B cell (primary cell): ENCODE data around the gene RNF111. TPM values are rescaled to one million over a fixed set of nuclear protein-coding genes. Genes with fewer than 3 reads are reported as not detected.

ENCODE experiments used
- ATAC-seq: fragments of 200-7000 bp; cut with Tn5 transposase; one replicate; pipeline ENCODE4 v1.10.0; 2021; ENCODE audit warnings: low read depth, mild to moderate bottlenecking, moderate number of reproducible peaks, moderate library complexity
- CTCF ChIA-PET: fragments of 350-600 bp; sonication (Branson Sonifier 250); formaldehyde crosslinking; loops from one replicate; lab custom pipeline; 2021; ENCODE audit warnings: antibody characterized with exemption, inconsistent platforms; lab: Charles Lee
- POLR2A ChIA-PET: fragments of 350-600 bp; sonication (Branson Sonifier 250); formaldehyde crosslinking; loops from one replicate; lab custom pipeline; 2021; ENCODE audit warnings: antibody characterized with exemption; lab: Charles Lee
- DNase-seq: peaks from one replicate; pipeline ENCODE4 v3.0.0; 2013
- H2AFZ ChIP-seq: 2 replicates; pipeline ENCODE4 v1.6.1; 2012; ENCODE audit warnings: mild to moderate bottlenecking, low read depth, low read length; ENCODE audit not compliant: insufficient read depth, poor library complexity, severe bottlenecking
- H3K27ac ChIP-seq, 2 donors: 1 replicate in 1 of 2; 2 replicates in 1 of 2; pipeline ENCODE4 v1.5.1; 2012 to 2013; ENCODE audit warnings: low read length in 2 of 2, mild to moderate bottlenecking in 2 of 2, moderate library complexity in 1 of 2
- H3K27me3 ChIP-seq, 4 experiments: fragments of 200-600 bp in 1 of 4; sonication (generic) in 1 of 4; replicated peaks in 1 of 4; 1 replicate in 2 of 4; 2 replicates in 2 of 4; pipeline versions ENCODE4 v1.6.1 to v1.7.0; 2013 to 2016; ENCODE audit warnings: low read length in 3 of 4, mild to moderate bottlenecking in 2 of 4, mixed read lengths in 1 of 4, moderate library complexity in 1 of 4; ENCODE audit not compliant: insufficient read depth in 4 of 4, control insufficient read depth in 3 of 4; ENCODE audit errors: control extremely low read depth in 1 of 4
- H3K36me3 ChIP-seq, 2 experiments: replicated peaks in 1 of 2; 1 replicate in 1 of 2; 2 replicates in 1 of 2; pipeline versions ENCODE4 v1.6.1 to v1.7.1; 2013; ENCODE audit warnings: low read length in 1 of 2; ENCODE audit not compliant: insufficient read depth in 2 of 2, control insufficient read depth in 1 of 2; ENCODE audit errors: control extremely low read depth in 1 of 2, extremely low read depth in 1 of 2
- H3K4me1 ChIP-seq, 2 donors: fragments of 200-600 bp in 1 of 2; sonication (generic) in 1 of 2; 1 replicate in 1 of 2; 2 replicates in 1 of 2; pipeline versions ENCODE4 v1.5.1 to v1.6.1; 2013 to 2017; ENCODE audit warnings: low read length in 2 of 2; ENCODE audit not compliant: control insufficient read depth in 2 of 2, insufficient read depth in 2 of 2
- H3K4me2 ChIP-seq: replicated peaks from 2 replicates; pipeline ENCODE3; 2012; ENCODE audit warnings: mild to moderate bottlenecking, low read depth, low read length; ENCODE audit not compliant: poor library complexity, severe bottlenecking
- H3K4me3 ChIP-seq, 5 experiments: fragments of 200-600 bp in 1 of 5; sonication (generic) in 1 of 5; 1 replicate in 3 of 5; 2 replicates in 2 of 5; pipeline versions ENCODE4 v1.5.1 to v1.7.0; 2011 to 2016; ENCODE audit warnings: low read length in 4 of 5, mild to moderate bottlenecking in 4 of 5, low read depth in 2 of 5, control low read depth in 1 of 5, moderate library complexity in 1 of 5; ENCODE audit not compliant: insufficient read depth in 1 of 5; ENCODE audit errors: control extremely low read depth in 1 of 5, extremely low read depth in 1 of 5
- H3K79me2 ChIP-seq: fragments of 200-600 bp; sonication (generic); one replicate; pipeline ENCODE4 v1.6.0; 2016; ENCODE audit warnings: low read length; ENCODE audit not compliant: control insufficient read depth, insufficient read depth
- H3K9ac ChIP-seq: fragments of 200-600 bp; sonication (generic); 2 replicates; pipeline ENCODE4 v1.6.1; 2017; ENCODE audit warnings: mild to moderate bottlenecking, low read length, moderate library complexity
- H3K9me3 ChIP-seq, 3 donors: one replicate each; pipeline versions ENCODE4 v1.6.1 to v1.7.1; 2013; ENCODE audit warnings: low read length in 2 of 3; ENCODE audit not compliant: control insufficient read depth in 2 of 3, insufficient read depth in 1 of 3; ENCODE audit errors: control extremely low read depth in 1 of 3
- H4K20me1 ChIP-seq: 2 replicates; pipeline ENCODE4 v1.6.0; 2012; ENCODE audit warnings: mild to moderate bottlenecking, low read length; ENCODE audit not compliant: insufficient read depth, control insufficient read depth, poor library complexity, severe bottlenecking
- H3K27ac Mint-ChIP-seq: one replicate; pipeline ENCODE4 v1.8.0; 2021; ENCODE audit warnings: mixed read lengths
- H3K27me3 Mint-ChIP-seq: one replicate; pipeline ENCODE4 v1.8.0; 2021; ENCODE audit warnings: mixed read lengths
- H3K4me1 Mint-ChIP-seq: one replicate; pipeline ENCODE4 v1.8.0; 2021; ENCODE audit warnings: mixed read lengths
- H3K4me3 Mint-ChIP-seq: one replicate; pipeline ENCODE4 v1.8.0; 2021; ENCODE audit warnings: mixed read lengths
- H3K9me3 Mint-ChIP-seq: one replicate; pipeline ENCODE4 v1.8.0; 2022; ENCODE audit warnings: mixed read lengths; ENCODE audit not compliant: insufficient read depth
- EZH2 ChIP-seq: IDR thresholded peaks from 2 replicates; pipeline ENCODE4 v1.6.1; 2012; ENCODE audit warnings: borderline replicate concordance, low read depth, mild to moderate bottlenecking, moderate library complexity, low read length; ENCODE audit not compliant: insufficient read depth, poor library complexity, severe bottlenecking
- WGBS: methylation state at CpG from one replicate; pipeline ENCODE4 v1.1.5; 2013; ENCODE audit warnings: missing lambda C conversion rate; ENCODE audit not compliant: insufficient coverage; 5-methylcytosine and 5-hydroxymethylcytosine counted together
- intact Hi-C: fragments of 100-400 bp; cut with micrococcal nuclease; formaldehyde crosslinking; loops from one replicate; pipeline ENCODE4 v1.10.0; 2022
- polyA plus RNA-seq: library from polyadenylated mRNA; depleted of rRNA; stranded (reverse); fragments of >200 nt; gene quantifications from 2 replicates; pipeline ENCODE4 v1.2.3, GENCODE V29; 2012
- total RNA-seq, 2 donors: library from RNA; stranded (reverse); fragments of 120-200 nt in 1 of 2; gene quantifications; 1 replicate in 1 of 2; 2 replicates in 1 of 2; pipeline versions ENCODE4 v1.2.3 to v1.2.4, GENCODE V29; 2013 to 2022
- TF ChIP-seq, protein P1 (sequence below): fragments of 200-600 bp; IDR thresholded peaks from one replicate; pipeline ENCODE4 v1.8.0; 2022; ENCODE audit warnings: antibody characterized with exemption, mild to moderate bottlenecking

Gene RNF111
- total and polyA plus RNA-seq, 2 donors (not counting 1 experiment from before 2014, with no cell fraction given), result 24.9 to 72.3 TPM

DNA sequence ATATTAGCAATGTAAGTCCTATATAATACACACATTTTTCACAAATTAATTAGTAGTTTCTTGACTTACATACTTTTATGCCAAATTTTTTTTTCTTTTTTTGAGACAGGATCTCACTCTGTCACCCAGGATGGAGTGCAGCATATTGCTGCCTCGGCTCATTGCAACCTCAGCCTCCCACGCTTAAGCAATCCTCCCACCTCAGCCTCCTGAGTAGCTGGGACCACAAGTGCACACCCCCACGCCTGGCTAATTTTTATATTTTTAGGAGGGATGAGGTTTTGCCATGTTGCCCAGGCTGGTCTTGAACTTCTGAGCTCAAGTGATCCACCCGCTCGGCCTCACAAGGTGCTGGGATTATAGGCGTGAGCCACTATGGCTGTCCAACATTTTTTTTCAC is 54.6 kb downstream of the RNF111 start:
- H3K27ac ChIP-seq, result no peak overlapping the region
- no peaks in the 10 kb centered on the region for H3K27me3 ChIP-seq
- no peak overlapping the region for H2AFZ ChIP-seq
- intact Hi-C loops, result no loop called here
- WGBS, result no CpG with 5 or more reads among the region's 6 CpGs
- Mint-ChIP-seq H3K27ac (no peak overlapping the region), H3K4me1 (peaks cover 15% of the 10 kb centered on the region), H3K4me3 (no peak overlapping the region), H3K27me3 (no peaks in the 10 kb centered on the region), H3K9me3 (no peaks in the 10 kb centered on the region)
- TF ChIP-seq EZH2, result no peak
- TF ChIP-seq, protein P1, sequence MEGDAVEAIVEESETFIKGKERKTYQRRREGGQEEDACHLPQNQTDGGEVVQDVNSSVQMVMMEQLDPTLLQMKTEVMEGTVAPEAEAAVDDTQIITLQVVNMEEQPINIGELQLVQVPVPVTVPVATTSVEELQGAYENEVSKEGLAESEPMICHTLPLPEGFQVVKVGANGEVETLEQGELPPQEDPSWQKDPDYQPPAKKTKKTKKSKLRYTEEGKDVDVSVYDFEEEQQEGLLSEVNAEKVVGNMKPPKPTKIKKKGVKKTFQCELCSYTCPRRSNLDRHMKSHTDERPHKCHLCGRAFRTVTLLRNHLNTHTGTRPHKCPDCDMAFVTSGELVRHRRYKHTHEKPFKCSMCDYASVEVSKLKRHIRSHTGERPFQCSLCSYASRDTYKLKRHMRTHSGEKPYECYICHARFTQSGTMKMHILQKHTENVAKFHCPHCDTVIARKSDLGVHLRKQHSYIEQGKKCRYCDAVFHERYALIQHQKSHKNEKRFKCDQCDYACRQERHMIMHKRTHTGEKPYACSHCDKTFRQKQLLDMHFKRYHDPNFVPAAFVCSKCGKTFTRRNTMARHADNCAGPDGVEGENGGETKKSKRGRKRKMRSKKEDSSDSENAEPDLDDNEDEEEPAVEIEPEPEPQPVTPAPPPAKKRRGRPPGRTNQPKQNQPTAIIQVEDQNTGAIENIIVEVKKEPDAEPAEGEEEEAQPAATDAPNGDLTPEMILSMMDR, result no peak
- DNase-seq (no peak), ATAC-seq (no peak)
- H3K79me2 ChIP-seq, result peaks cover 99% of the 10 kb centered on the region
- H3K9ac ChIP-seq, result no peak overlapping the region
- peaks cover 13 to 16% of the 10 kb centered on the region in 2 experiments for H3K36me3 ChIP-seq
- ChIA-PET POLR2A (interaction anchor here (0.5 kb wide), 1 partner anchor 461 kb away, joined by 12 read pairs; no protein-coding TSS in a partner anchor), CTCF (interaction anchor here (0.7 kb wide), 1 partner anchor 418 kb away, joined by 4 read pairs; no protein-coding TSS in a partner anchor)
- no peaks in the 10 kb centered on the region for H3K9me3 ChIP-seq
- no peak overlapping the region for H3K4me2 ChIP-seq
- peaks cover 33% of the 10 kb centered on the region for H4K20me1 ChIP-seq
- no peaks in the 10 kb centered on the region for H3K4me1 ChIP-seq
- H3K4me3 ChIP-seq, result no peak overlapping the region

DNA sequence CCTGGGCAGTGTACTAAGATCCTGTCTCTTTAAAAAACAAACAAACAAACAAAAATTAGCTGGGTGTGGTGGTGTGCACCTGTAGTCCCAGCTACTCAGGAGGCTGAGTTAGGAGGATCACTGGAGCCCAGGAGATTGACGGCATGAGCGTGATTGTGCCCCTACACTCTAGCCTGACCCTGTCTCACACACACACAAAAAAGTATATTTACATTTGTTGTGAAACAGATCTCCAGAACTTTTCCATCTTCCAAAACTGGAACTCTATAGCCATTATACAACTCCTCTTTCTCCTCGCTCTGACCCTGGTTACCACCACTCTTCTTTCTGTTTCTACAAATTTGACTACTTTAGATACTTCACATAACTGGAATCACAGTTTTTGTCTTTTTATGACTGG is 61.4 kb downstream of the RNF111 start:
- ATAC-seq (no peak), DNase-seq (no peak)
- Mint-ChIP-seq H3K27me3 (no peaks in the 10 kb centered on the region), H3K4me1 (peaks cover 10% of the 10 kb centered on the region), H3K27ac (no peak overlapping the region), H3K9me3 (no peaks in the 10 kb centered on the region), H3K4me3 (no peak overlapping the region)
- Histone ChIP-seq H3K79me2 (peaks cover 74% of the 10 kb centered on the region), H3K27me3 (no peaks in the 10 kb centered on the region), H3K4me2 (no peak overlapping the region), H3K9me3 (no peaks in the 10 kb centered on the region), H3K4me3 (no peak overlapping the region), H4K20me1 (peaks cover 21% of the 10 kb centered on the region), H2AFZ (no peak overlapping the region), H3K4me1 (peaks cover 0 to 4% of the 10 kb centered on the region in 2 donors), H3K36me3 (peaks cover 13 to 23% of the 10 kb centered on the region in 2 experiments), H3K27ac (no peak overlapping the region), H3K9ac (no peak overlapping the region)
- POLR2A ChIA-PET, result no interaction called here
- TF ChIP-seq, protein P1, result no peak
- TF ChIP-seq EZH2, result no peak
- intact Hi-C loops, result no loop called here
- CTCF ChIA-PET, result interaction anchor here (0.6 kb wide), 1 partner anchor 16 kb away, joined by 5 read pairs; no protein-coding TSS in a partner anchor
- WGBS, result 83% methylated on average over 1 of the region's 3 CpGs
